HG02763 (cell line): ENCODE results near the gene HTN1.
"Not testable (repeated sequence)": the region's sequence is repeated elsewhere in the genome, so short reads cannot be mapped to it uniquely, and the experiment has no call there.

Experiments
- ATAC-seq: cut with Tn5 transposase; IDR thresholded peaks from one replicate; pipeline ENCODE4 v1.9.1; 2021; ENCODE audit warnings: mild to moderate bottlenecking, moderate library complexity; ENCODE audit not compliant: unreplicated experiment

The HTN1 gene

DNA sequence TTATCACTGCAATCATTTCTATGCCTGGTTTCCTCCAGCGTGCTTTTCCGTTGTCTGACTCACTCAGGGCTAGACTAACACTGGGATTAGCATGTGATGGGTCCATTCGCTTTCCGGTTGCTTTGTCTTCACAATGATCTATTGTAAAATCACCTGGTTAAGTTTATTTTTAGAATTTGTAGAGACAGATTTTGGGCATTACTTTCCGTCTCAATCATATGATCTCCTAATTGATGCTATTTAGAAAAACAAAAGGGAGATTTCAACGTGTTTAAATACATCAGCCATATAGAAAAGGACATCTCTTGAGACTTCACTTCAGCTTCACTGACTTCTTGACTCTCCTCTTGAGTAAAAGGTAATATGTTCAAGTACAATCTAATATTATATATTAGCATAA is at the start of gene HTN1:
Gene HTN1 (plus strand): TSS at position 301 of the 400 bp plus-strand sequence. CDS start 2,639 bp downstream, outside the sequence.
- not testable (repeated sequence) for ATAC-seq

DNA sequence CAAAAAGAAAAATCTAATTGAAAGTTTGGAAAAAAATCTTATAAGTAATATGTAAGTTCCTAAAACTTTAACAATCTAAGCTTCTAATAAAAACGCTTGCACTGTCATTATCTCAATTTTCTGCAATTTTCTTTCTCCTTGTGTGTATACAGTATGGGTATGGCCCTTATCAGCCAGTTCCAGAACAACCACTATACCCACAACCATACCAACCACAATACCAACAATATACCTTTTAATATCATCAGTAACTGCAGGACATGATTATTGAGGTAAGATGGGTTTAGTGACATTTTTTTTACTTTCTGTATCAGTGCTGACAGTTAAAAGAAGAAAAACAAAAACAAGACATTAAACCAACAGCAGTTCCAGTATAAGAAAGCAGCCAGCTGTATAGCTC is 49.5 kb upstream of the HTN1 start:
- no peak for ATAC-seq

DNA sequence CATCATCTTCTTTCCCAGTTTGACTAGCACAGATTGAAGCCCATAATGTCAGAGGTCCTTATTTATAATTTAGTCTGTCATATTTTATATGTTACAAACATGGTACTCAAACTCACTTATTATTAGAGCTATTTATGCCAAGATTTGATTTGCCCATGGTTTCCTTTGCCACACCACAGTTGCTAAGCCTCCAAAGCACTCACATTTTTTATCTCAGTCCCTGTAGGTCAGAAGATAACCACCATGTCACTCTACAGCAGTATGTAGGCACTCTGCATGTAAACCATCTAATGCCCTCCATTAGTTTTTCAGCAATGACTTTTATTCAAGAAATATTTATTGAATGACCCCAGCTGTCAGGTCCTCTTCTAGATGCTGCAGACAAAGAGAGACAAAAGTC is 47.7 kb upstream of the HTN1 start:
- no peak for ATAC-seq

DNA sequence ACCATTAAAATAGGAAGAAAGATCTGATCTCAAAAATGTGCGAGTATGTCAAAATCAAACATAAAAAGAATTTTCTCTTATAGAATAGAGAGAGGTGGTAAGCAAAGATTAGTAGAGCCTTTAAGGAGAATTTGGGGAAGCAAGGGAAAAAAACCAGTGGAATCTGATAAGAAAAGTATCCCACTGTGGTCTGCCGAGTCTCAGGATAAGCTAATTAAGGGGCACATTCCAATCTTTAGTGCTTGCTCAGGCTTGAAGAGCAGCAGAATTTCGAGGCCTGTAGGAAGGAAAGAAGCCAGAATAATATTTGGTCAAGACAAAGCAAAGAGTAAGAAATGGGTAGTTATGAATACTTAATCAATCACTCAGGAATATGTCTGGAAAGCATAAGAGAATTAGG is 41.5 kb upstream of the HTN1 start:
- no peak for ATAC-seq

DNA sequence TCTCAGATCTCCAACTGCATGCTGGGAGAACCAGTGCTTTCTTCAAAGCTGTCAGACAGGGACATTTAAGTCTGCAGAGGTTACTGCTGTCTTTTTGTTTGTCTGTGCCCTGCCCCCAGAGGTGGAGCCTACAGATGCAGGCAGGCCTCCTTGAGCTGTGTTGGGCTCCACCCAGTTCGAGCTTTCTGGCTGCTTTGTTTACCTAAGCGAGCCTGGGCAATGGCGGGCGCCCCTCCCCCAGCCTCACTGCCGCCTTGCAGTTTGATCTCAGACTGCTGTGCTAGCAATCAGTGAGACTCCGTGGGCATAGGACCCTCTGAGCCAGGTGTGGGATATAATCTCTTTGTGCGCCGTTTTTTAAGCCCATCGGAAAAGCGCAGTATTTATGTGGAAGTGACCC is 31.2 kb upstream of the HTN1 start:
- not testable (repeated sequence) for ATAC-seq

DNA sequence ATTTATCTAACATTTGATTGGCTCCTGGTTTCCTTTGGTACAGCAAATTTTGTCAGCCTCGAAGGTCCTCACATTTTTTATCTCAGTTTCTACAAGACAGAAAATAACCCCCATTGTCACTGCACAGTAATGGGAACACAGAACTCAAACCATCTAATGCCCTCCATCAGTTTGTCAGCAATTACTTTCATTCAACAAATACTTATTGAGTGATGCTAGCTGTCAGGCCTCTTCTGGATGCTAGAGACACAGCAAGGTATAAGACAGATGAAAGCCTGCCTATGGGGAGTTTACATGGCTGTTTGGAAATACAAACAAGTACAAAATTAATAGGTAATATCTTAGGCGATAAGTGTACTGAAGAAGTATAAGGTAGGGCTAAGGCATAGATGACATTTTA is 27.0 kb upstream of the HTN1 start:
- ATAC-seq: no peak

DNA sequence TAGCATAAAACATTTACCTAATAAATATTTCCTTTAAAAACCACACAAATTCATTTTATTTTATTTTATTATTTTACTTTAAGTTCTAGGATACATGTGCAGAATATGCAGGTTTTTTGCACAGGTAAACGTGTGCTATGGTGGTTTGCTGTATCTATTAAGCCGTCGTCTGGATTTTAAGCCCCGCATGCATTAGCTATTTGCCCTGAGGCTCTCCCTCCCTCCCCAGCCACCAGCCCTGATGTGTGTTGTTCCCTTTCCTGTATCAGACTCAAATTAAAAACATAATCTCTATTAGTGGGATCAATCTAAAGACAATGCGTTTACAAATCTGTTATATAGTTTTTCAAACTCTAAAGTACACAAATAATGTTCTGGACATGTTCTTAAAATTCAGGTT is 23.2 kb upstream of the HTN1 start:
- ATAC-seq: no peak

DNA sequence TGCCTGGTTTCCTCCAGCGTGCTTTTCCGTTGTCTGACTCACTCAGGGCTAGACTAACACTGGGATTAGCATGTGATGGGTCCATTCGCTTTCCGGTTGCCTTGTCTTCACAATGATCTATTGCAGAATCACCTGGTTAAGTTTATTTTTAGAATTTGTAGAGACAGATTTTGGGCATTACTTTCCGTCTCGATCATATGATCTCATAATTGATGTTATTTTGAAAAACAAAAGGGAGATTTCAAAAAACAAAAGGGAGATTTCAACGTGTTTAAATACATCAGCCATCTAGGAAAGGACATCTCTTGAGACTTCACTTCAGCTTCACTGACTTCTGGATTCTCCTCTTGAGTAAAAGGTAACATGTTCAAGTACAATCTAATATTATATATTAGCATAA is 22.1 kb upstream of the HTN1 start, which contains the start of gene HTN3:
Gene HTN3 (plus strand): TSS at position 301 of the 400 bp plus-strand sequence. CDS start 2,282 bp downstream, outside the sequence.
- ATAC-seq: not testable (repeated sequence)

DNA sequence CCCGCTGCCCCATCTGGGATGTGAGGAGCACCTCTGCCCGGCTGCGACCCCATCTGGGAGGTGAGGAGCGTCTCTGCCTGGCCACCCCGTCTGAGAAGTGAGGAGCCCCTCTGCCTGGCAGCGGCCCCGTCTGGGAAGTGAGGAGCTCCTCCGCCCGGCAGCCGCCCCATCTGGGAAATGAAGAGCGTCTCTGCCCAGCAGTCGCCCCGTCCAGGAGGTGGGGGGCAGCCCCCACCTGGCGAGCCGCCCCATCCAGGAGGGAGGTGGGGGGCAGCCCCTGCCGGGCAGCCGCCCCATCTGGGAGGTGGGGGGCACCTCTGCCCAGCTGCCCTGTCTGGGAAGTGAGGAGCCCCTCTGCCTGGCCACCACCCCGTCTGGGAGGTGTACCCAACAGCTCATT is 12.7 kb upstream of the HTN1 start:
- not testable (repeated sequence) for ATAC-seq

DNA sequence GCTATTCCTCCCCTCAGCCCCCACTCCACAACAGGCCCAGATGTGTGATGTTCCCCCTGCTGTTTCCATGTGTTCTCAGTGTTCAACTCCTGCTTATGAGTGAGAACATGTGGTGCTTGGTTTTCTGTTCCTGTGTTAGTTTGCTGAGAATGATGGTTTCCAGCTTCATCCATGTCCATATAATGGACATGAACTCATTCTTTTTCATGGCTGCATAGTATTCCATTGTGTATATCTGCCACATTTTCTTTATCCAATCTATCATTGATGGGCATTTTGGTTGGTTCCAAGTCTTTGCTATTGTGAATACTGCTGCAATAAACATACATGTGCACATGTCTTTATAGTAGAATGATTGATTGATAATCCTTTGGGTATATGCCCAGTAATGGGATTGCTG is 10.3 kb upstream of the HTN1 start:
- not testable (repeated sequence) for ATAC-seq

DNA sequence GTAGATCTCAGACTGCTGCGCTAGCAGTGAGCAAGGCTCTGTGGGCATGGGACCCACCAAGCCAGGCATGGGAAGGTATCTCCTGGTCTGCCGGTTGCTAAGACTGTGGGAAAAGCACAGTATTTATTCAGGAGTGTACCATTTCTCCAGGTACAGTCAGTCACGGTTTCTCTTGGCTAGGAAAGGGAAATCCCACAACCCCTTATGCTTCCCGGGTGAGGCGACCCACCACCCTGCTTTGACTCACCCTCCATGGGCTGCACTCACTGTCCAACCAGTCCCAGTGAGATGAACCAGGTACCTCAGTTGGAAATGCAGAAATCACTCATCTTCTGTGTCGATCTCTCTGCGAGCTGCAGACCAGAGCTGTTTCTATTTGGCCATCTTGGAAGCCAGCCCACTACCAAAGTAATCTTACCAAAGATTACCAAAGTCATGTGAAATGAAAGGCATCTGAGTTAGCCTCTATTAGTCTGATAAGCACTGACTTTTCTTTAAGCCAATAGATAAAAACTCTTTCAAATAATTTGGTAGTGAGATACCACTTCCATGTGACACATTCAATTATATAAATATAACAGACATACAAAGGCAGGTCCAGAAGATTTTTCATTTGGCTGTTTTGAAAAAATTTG is 8.5 kb upstream of the HTN1 start:
- ATAC-seq: no peak

DNA sequence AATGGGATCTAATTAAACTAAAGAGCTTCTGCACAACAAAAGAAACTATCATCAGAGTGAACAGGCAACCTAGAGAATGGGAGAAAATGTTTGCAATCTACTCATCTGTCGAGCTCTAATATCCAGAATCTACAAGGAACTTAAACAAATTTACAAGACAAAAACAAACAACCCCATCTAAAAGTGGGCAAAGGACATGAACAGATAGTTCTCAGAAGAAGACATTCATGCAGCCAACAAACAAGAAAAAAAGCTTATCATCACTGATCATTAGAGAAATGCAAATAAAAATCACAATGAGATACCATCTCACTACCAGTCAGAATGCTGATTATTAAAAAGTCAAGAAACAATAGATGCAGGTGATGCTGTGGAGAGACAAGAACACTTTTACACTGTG is 6.3 kb downstream of the HTN1 start:
- ATAC-seq: not testable (repeated sequence)

DNA sequence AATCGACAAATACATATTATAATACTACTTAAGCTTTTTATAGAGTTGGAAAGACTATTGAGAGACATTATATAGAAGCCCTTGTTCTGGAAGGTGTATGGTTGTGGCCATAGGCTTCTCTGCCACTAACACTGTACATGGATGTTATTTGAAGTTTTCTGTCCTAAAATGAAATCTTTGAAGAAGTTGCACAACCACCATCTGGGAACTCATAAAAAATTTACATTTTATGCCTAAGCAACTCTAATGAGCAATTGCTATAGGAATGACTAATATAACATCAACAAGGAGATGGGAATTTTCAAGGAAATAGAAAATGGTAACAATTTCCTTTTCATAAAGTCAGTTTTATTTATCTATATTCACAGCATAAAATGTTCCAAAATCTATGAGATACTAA is 7.4 kb downstream of the HTN1 start:
- ATAC-seq: no peak

DNA sequence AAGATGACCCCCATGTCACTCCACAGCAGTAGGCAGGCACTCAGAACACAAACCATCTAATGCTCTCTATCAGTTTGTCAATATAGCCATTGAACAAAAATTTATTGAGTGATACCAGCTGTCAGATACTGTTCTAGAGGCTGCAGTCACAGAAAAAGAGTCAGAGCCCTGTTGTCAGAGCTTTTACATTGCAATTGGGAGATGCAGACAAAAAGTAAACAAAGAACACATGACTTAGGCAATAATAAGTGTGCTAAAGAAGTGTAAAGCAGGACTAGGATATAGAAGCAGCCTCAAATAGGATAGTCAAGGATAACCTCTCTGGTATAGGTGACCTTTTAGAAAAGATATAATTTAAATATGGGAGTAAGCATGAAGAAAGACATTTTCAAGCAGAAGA is 8.9 kb downstream of the HTN1 start:
- ATAC-seq: no peak

DNA sequence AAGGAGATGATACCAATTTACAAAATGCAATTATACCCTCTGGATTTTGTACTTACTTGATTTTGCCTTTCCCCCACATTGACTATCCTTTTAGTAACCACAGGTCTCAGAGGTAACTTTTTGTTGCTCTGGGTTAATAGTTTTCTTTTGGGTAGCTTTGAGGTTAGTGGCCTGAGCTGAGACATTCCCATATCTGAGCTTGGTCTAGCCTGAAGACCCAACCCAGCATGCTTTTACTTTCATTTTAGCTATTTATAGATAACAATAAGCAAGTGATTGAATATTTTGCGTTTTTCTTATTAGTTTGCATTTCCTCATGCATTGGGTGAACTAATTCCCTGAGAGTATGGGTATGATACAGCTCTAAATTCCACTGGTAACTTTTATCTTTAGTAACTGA is 11.8 kb downstream of the HTN1 start:
- peak; percentile 95 for ATAC-seq

DNA sequence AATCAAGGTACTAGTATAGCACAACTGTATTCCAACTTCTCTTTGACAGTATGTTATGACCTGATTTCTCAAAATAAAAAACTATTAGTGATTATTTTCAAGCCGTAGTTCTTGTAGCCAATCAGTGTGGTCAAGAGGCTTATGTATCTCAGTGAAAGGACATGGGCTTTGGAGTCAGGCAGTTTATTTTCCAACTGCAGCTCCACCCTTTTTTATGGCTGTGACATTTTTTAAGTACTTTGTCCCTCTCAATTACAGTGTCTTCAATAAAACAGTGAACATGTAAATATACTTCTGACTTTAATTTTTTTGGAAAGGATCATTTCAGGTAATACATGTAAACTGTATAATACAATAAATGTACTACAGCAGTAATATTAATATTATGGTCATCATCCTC is 30.0 kb downstream of the HTN1 start:
- ATAC-seq: no peak

DNA sequence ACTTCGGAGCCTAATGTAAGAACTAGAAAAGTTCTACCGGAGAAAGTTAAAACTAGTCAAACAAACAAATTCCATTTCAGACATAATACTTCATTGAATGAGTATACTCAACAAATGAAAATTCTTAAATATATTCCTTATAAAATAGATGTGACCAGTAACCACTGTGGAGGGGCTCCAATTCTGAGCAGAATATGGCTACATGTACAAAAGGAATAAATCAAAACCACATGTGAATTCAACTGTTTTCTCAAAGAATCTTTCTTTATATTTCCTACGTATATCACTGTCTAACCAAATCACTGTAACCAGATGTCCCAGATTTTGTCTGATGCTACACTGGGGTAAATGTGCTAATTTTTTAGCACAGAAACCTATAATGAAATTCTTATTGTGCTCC is 49.0 kb downstream of the HTN1 start:
- no peak for ATAC-seq
